GM12865 (cell line): Measurements from ENCODE around the gene KDM4B.

Source experiments
- DNase-seq: peaks from one replicate; pipeline ENCODE4 v3.0.0; 2010; ENCODE audit warnings: low read depth
- H3K4me3 ChIP-seq: 2 replicates; pipeline ENCODE4 v1.5.1; 2011; ENCODE audit warnings: mild to moderate bottlenecking, low read depth, low read length, control low read depth
- CTCF ChIP-seq: IDR thresholded peaks from 2 replicates; pipeline ENCODE4 v1.5.1; 2011; ENCODE audit warnings: low read length, control low read depth, low read depth, inconsistent platforms; ENCODE audit not compliant: insufficient read depth; ENCODE audit errors: missing control alignments

Gene KDM4B

GRCh38 chr19:4991996-4992698 lies 23.2 kb downstream of the KDM4B start:
- no peak overlapping the region for H3K4me3 ChIP-seq
- TF ChIP-seq CTCF, result no peak
- no peak for DNase-seq

- no peak for DNase-seq
- no peak for TF ChIP-seq CTCF
- H3K4me3 ChIP-seq, result no peak overlapping the region
Measured at GRCh38 chr19:4993683-4994082, 24.8 kb downstream of the KDM4B start.

- no peak overlapping the region for H3K4me3 ChIP-seq
- DNase-seq, result no peak
- no peak for TF ChIP-seq CTCF
Measured at GRCh38 chr19:4996701-4997100, 27.8 kb downstream of the KDM4B start.

- no peak for TF ChIP-seq CTCF
- DNase-seq, result no peak
- no peak overlapping the region for H3K4me3 ChIP-seq
Measured at GRCh38 chr19:4997297-4997696, 28.4 kb downstream of the KDM4B start.

GRCh38 chr19:5000120-5000611 lies 31.3 kb downstream of the KDM4B start:
- no peak for TF ChIP-seq CTCF
- DNase-seq, result no peak
- H3K4me3 ChIP-seq, result no peak overlapping the region

GRCh38 chr19:5001615-5002014 lies 32.7 kb downstream of the KDM4B start:
- DNase-seq, result peak; percentile 54
- H3K4me3 ChIP-seq, result no peak overlapping the region
- peak; percentile 64 for TF ChIP-seq CTCF

GRCh38 chr19:5002143-5002542 lies 33.2 kb downstream of the KDM4B start:
- no peak for TF ChIP-seq CTCF
- no peak overlapping the region for H3K4me3 ChIP-seq
- no peak for DNase-seq
